ENCODE measurements around the gene ZNF680.

DNA sequence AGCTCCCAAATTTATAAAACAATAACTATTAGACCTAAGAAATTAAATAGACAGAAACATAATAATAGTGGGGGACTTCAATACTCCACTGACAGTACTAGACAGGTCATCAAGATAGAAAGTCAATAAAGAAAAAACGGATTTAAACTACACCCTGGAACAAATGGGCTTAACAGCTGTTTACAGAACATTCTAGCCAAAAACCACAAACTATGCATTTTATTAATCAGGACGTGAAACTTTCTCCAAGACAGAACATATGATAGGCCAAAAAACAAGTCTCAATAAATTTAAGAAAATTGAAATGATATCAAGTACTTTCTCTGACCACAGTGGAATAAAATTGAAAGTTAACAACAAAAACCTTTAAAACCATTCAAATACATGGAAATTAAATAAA, 46.4 kb downstream of the ZNF680 start:
- TF ChIP-seq POLR2AphosphoS5 (IDR thresholded peaks at IDR 0.05; ENCODE audit: borderline replicate concordance, low read depth, low read length): no peak
- TF ChIP-seq EZH2 (IDR thresholded peaks at IDR 0.05): no peak
- no peak for TF ChIP-seq FOXP2 (optimal IDR thresholded peaks at IDR 0.05; ENCODE audit: control extremely low read depth, extremely low read length, insufficient read depth)
